Measurements from ENCODE around the gene HSPA1A. TPM values are rescaled to one million over a fixed set of nuclear protein-coding genes. Genes with fewer than 3 reads are reported as not detected.
A peak's percentile ranks its signal among the peaks of the same experiment; 100 is the strongest.
"Not testable (repeated sequence)": the region's sequence is repeated elsewhere in the genome, so short reads cannot be mapped to it uniquely, and the experiment has no call there.

The HSPA1A gene
- total RNA-seq, 1 experiment from 2014 or later: 77.3 TPM

DNA sequence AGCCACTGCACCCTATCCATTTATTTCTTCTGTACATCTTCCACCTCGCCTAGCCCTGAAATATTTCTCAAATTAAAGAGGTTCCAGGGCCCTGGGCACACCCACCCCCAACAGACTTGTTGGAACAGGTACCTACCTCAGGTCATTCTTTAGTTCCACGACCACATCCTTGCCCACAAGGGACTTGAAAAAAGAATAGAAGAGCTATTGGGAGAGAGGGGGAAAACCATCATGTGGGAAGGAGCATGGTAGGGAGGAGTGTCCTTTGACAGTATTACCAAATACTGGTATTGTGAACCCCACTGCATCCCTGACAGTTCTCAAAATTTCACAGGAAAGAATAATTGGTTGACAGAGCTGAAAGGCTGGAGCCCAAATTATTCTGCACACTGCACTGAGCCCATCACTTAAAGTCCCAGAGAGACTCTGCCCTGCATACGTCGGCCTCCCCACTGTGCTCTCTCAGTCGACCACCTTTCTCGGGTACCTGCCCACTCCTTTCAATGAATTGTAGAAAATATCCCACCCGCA lies 9.3 kb upstream of the HSPA1A start:
- TSS peak; percentile 73 for BruUV-seq (replicated peaks)
- Histone ChIP-seq H3K36me3 (ENCODE audit: control insufficient read depth, insufficient read depth, low read length) (no peaks in the 10 kb centered on the region), H3K4me1 (peaks cover 12% of the 10 kb centered on the region; the same call in 1 of the 2 replicates), H3K27me3 (replicated peaks; ENCODE audit: control insufficient read depth, insufficient read depth, low read length) (no peaks in the 10 kb centered on the region), H3K9me3 (no peaks in the 10 kb centered on the region), H3K4me3 (ENCODE audit: low read depth, low read length) (peak overlapping the region; percentile 68)
- Mint-ChIP-seq H3K4me3 (ENCODE audit: unreplicated experiment) (peak overlapping the region; percentile 92), H3K9me3 (ENCODE audit: unreplicated experiment) (no peaks in the 10 kb centered on the region), H3K36me3 (ENCODE audit: insufficient read depth, unreplicated experiment) (peaks cover 32% of the 10 kb centered on the region), H3K27me3 (ENCODE audit: insufficient read depth, unreplicated experiment) (no peaks in the 10 kb centered on the region), H3K27ac (ENCODE audit: unreplicated experiment) (peak overlapping the region; percentile 89), H3K4me1 (ENCODE audit: low read depth, unreplicated experiment) (peaks cover 12% of the 10 kb centered on the region)
- CTCF ChIA-PET: interaction anchor here (1.2 to 1.9 kb wide), 7 partner anchors 9 to 36 kb away, joined by 4 to 21 read pairs (median 9); partner anchors contain the start of genes HSPA1A, HSPA1B, HSPA1L and VARS1
- intact Hi-C loops (cut with micrococcal nuclease; ENCODE audit: unreplicated experiment): loop anchor here (1.0 to 2.0 kb wide), 3 partner anchors 16 to 57 kb away; partner anchors contain the start of genes HSPA1B and NEU1
- POLR2A ChIA-PET: interaction anchor here (1.5 to 1.8 kb wide), 5 partner anchors 9 to 67 kb away, joined by 8 to 45 read pairs (median 23); partner anchors contain the start of genes HSPA1A, HSPA1B, HSPA1L and MSH5
- no peak for DNase-seq
- TF ChIP-seq, protein P1, sequence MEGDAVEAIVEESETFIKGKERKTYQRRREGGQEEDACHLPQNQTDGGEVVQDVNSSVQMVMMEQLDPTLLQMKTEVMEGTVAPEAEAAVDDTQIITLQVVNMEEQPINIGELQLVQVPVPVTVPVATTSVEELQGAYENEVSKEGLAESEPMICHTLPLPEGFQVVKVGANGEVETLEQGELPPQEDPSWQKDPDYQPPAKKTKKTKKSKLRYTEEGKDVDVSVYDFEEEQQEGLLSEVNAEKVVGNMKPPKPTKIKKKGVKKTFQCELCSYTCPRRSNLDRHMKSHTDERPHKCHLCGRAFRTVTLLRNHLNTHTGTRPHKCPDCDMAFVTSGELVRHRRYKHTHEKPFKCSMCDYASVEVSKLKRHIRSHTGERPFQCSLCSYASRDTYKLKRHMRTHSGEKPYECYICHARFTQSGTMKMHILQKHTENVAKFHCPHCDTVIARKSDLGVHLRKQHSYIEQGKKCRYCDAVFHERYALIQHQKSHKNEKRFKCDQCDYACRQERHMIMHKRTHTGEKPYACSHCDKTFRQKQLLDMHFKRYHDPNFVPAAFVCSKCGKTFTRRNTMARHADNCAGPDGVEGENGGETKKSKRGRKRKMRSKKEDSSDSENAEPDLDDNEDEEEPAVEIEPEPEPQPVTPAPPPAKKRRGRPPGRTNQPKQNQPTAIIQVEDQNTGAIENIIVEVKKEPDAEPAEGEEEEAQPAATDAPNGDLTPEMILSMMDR (IDR thresholded peaks at IDR 0.05; ENCODE audit: insufficient read depth in 1 of 2, low read depth in 1 of 2, low read length in 1 of 2, severe bottlenecking in 1 of 2, unreplicated experiment in 1 of 2): no peak

DNA sequence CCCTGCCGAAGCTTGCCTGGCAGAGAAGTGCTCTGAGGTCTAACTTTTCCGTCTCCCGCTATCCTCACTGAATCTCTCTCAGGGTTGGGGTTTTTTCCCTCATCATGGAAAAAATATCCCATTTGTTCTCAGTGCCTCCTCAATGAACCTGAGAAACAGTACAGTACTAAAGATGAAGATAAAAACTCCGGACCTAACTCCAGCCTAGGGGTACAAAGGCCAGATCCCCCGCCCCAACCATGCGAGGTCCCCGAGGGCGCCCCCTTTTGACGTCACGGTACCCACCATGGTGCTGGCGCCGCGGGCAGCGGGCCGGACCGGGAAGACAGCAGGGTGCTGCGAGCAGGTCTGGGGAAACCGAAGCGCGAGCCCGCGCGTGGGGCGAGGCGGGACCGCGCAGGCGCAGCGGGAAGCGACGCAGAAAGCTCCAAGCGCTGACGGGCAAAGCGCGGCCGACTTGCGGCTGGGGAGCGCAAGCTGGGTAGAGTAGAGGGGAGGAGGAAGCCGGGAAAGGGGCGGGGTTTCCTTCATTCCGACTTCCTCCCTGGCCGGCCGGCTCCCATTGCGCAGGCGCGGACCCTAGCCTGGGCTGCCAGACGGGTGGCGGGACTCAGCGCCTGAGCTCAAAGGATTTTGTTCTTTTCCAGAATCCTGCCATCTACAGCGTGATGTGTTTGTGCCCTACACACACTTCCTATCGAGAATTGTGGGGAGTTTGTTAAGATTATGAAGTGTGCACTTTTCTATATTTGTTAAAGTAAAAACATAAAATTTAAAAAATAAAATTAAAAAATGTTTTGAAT lies 8.7 kb upstream of the HSPA1A start, which contains the start of gene LSM2:
TSS of gene LSM2 (minus strand) at position 497 of the 803 bp plus-strand sequence. CDS start at position 288, 209 bp downstream.
- peaks cover 12% of the 10 kb centered on the region for H3K4me1 Mint-ChIP-seq (ENCODE audit: low read depth, unreplicated experiment)
- no peaks in the 10 kb centered on the region for H3K9me3 Mint-ChIP-seq (ENCODE audit: unreplicated experiment)
- Histone ChIP-seq H3K4me3 (ENCODE audit: low read depth, low read length) (peak within 1 kb of the TSS; percentile 68), H3K4me1 (peaks cover 12% of the 10 kb centered on the region; the same call in 1 of the 2 replicates), H3K27me3 (replicated peaks; ENCODE audit: control insufficient read depth, insufficient read depth, low read length) (no peaks in the 10 kb centered on the region), H3K9me3 (no peaks in the 10 kb centered on the region), H3K36me3 (ENCODE audit: control insufficient read depth, insufficient read depth, low read length) (no peaks in the 10 kb centered on the region)
- DNase-seq: peak; percentile 96 to 98
- ChIA-PET POLR2A (interaction anchor here (0.5 to 1.8 kb wide), 18 partner anchors 8 to 265 kb away, joined by 3 to 45 read pairs (median 4); partner anchors contain the start of genes BAG6, DDX39B, GPANK1 and HSPA1A), CTCF (interaction anchor here (0.7 to 1.9 kb wide), 18 partner anchors 9 to 145 kb away, joined by 3 to 21 read pairs (median 4); partner anchors contain the start of genes ABHD16A, DDAH2, HSPA1A and HSPA1B)
- TF ChIP-seq, protein P1 (IDR thresholded peaks at IDR 0.05; ENCODE audit: insufficient read depth in 1 of 2, low read depth in 1 of 2, low read length in 1 of 2, severe bottlenecking in 1 of 2, unreplicated experiment in 1 of 2): peak; percentile 25 to 36
- peak within 1 kb of the TSS; percentile 92 for H3K4me3 Mint-ChIP-seq (ENCODE audit: unreplicated experiment)
- no peaks in the 10 kb centered on the region for H3K27me3 Mint-ChIP-seq (ENCODE audit: insufficient read depth, unreplicated experiment)
- H3K27ac Mint-ChIP-seq (ENCODE audit: unreplicated experiment): peak within 1 kb of the TSS; percentile 89
- intact Hi-C loops (cut with micrococcal nuclease; ENCODE audit: unreplicated experiment): loop anchor here (1.0 to 2.0 kb wide), 3 partner anchors 16 to 56 kb away; partner anchors contain the start of genes HSPA1B and NEU1
- H3K36me3 Mint-ChIP-seq (ENCODE audit: insufficient read depth, unreplicated experiment): peaks cover 26% of the 10 kb centered on the region
- BruUV-seq (replicated peaks): no TSS peak

DNA sequence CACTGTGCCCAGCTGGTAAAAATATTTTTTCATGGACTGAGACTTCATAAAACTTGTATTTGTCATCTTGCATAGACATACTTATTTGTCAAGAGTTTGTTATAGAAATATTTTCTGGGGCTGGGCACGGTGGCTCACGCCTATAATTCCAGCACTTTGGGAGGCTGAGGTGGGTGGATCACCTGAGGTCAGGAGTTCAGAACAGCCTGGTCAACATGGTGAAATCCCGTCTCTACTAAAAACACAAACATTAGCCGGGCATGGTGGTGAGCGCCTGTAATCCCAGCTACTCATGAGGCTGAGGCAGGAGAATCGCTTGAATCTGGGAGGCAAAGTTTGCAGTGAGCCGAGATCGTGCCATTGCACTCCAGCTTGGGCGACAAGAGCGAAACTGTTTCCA lies 6.7 kb upstream of the HSPA1A start:
- ChIA-PET POLR2A (interaction anchor here (0.7 kb wide), 1 partner anchor 1092 kb away, joined by 3 read pairs; the partner anchor contains the start of gene MDC1), CTCF (interaction anchor here (0.7 kb wide), 1 partner anchor 16 kb away, joined by 4 read pairs; no protein-coding TSS in a partner anchor)
- intact Hi-C loops (cut with micrococcal nuclease; ENCODE audit: unreplicated experiment); BruUV-seq (replicated peaks); H3K9me3 Mint-ChIP-seq (ENCODE audit: unreplicated experiment); H3K9me3 ChIP-seq; H3K27me3 ChIP-seq (replicated peaks; ENCODE audit: control insufficient read depth, insufficient read depth, low read length); DNase-seq; H3K27ac Mint-ChIP-seq (ENCODE audit: unreplicated experiment); H3K36me3 ChIP-seq (ENCODE audit: control insufficient read depth, insufficient read depth, low read length); H3K4me3 Mint-ChIP-seq (ENCODE audit: unreplicated experiment); H3K4me3 ChIP-seq (ENCODE audit: low read depth, low read length); H3K27me3 Mint-ChIP-seq (ENCODE audit: insufficient read depth, unreplicated experiment): not testable (repeated sequence)
- peaks cover 14% of the 10 kb centered on the region for H3K4me1 ChIP-seq
- Mint-ChIP-seq H3K4me1 (ENCODE audit: low read depth, unreplicated experiment) (peaks cover 14% of the 10 kb centered on the region), H3K36me3 (ENCODE audit: insufficient read depth, unreplicated experiment) (peaks cover 14% of the 10 kb centered on the region)

All from Caco-2 (cell line).